B cell (primary cell): Measurements from ENCODE around the gene WWP2. TPM values are rescaled to one million over a fixed set of nuclear protein-coding genes. Genes with fewer than 3 reads are reported as not detected.

ENCODE experiments used
- ATAC-seq: fragments of 200-7000 bp; cut with Tn5 transposase; one replicate; pipeline ENCODE4 v1.10.0; 2021; ENCODE audit warnings: low read depth, mild to moderate bottlenecking, moderate number of reproducible peaks, moderate library complexity
- CTCF ChIA-PET: fragments of 350-600 bp; sonication (Branson Sonifier 250); formaldehyde crosslinking; loops from one replicate; lab custom pipeline; 2021; ENCODE audit warnings: antibody characterized with exemption, inconsistent platforms; lab: Charles Lee
- POLR2A ChIA-PET: fragments of 350-600 bp; sonication (Branson Sonifier 250); formaldehyde crosslinking; loops from one replicate; lab custom pipeline; 2021; ENCODE audit warnings: antibody characterized with exemption; lab: Charles Lee
- DNase-seq: peaks from one replicate; pipeline ENCODE4 v3.0.0; 2013
- H2AFZ ChIP-seq: 2 replicates; pipeline ENCODE4 v1.6.1; 2012; ENCODE audit warnings: mild to moderate bottlenecking, low read depth, low read length; ENCODE audit not compliant: insufficient read depth, poor library complexity, severe bottlenecking
- H3K27ac ChIP-seq, 2 donors: 1 replicate in 1 of 2; 2 replicates in 1 of 2; pipeline ENCODE4 v1.5.1; 2012 to 2013; ENCODE audit warnings: low read length in 2 of 2, mild to moderate bottlenecking in 2 of 2, moderate library complexity in 1 of 2
- H3K27me3 ChIP-seq, 4 experiments: fragments of 200-600 bp in 1 of 4; sonication (generic) in 1 of 4; replicated peaks in 1 of 4; 1 replicate in 2 of 4; 2 replicates in 2 of 4; pipeline versions ENCODE4 v1.6.1 to v1.7.0; 2013 to 2016; ENCODE audit warnings: low read length in 3 of 4, mild to moderate bottlenecking in 2 of 4, mixed read lengths in 1 of 4, moderate library complexity in 1 of 4; ENCODE audit not compliant: insufficient read depth in 4 of 4, control insufficient read depth in 3 of 4; ENCODE audit errors: control extremely low read depth in 1 of 4
- H3K36me3 ChIP-seq, 2 experiments: replicated peaks in 1 of 2; 1 replicate in 1 of 2; 2 replicates in 1 of 2; pipeline versions ENCODE4 v1.6.1 to v1.7.1; 2013; ENCODE audit warnings: low read length in 1 of 2; ENCODE audit not compliant: insufficient read depth in 2 of 2, control insufficient read depth in 1 of 2; ENCODE audit errors: control extremely low read depth in 1 of 2, extremely low read depth in 1 of 2
- H3K4me1 ChIP-seq, 2 donors: fragments of 200-600 bp in 1 of 2; sonication (generic) in 1 of 2; 1 replicate in 1 of 2; 2 replicates in 1 of 2; pipeline versions ENCODE4 v1.5.1 to v1.6.1; 2013 to 2017; ENCODE audit warnings: low read length in 2 of 2; ENCODE audit not compliant: control insufficient read depth in 2 of 2, insufficient read depth in 2 of 2
- H3K4me2 ChIP-seq: replicated peaks from 2 replicates; pipeline ENCODE3; 2012; ENCODE audit warnings: mild to moderate bottlenecking, low read depth, low read length; ENCODE audit not compliant: poor library complexity, severe bottlenecking
- H3K4me3 ChIP-seq, 5 experiments: fragments of 200-600 bp in 1 of 5; sonication (generic) in 1 of 5; 1 replicate in 3 of 5; 2 replicates in 2 of 5; pipeline versions ENCODE4 v1.5.1 to v1.7.0; 2011 to 2016; ENCODE audit warnings: low read length in 4 of 5, mild to moderate bottlenecking in 4 of 5, low read depth in 2 of 5, control low read depth in 1 of 5, moderate library complexity in 1 of 5; ENCODE audit not compliant: insufficient read depth in 1 of 5; ENCODE audit errors: control extremely low read depth in 1 of 5, extremely low read depth in 1 of 5
- H3K79me2 ChIP-seq: fragments of 200-600 bp; sonication (generic); one replicate; pipeline ENCODE4 v1.6.0; 2016; ENCODE audit warnings: low read length; ENCODE audit not compliant: control insufficient read depth, insufficient read depth
- H3K9ac ChIP-seq: fragments of 200-600 bp; sonication (generic); 2 replicates; pipeline ENCODE4 v1.6.1; 2017; ENCODE audit warnings: mild to moderate bottlenecking, low read length, moderate library complexity
- H3K9me3 ChIP-seq, 3 donors: one replicate each; pipeline versions ENCODE4 v1.6.1 to v1.7.1; 2013; ENCODE audit warnings: low read length in 2 of 3; ENCODE audit not compliant: control insufficient read depth in 2 of 3, insufficient read depth in 1 of 3; ENCODE audit errors: control extremely low read depth in 1 of 3
- H4K20me1 ChIP-seq: 2 replicates; pipeline ENCODE4 v1.6.0; 2012; ENCODE audit warnings: mild to moderate bottlenecking, low read length; ENCODE audit not compliant: insufficient read depth, control insufficient read depth, poor library complexity, severe bottlenecking
- H3K27ac Mint-ChIP-seq: one replicate; pipeline ENCODE4 v1.8.0; 2021; ENCODE audit warnings: mixed read lengths
- H3K27me3 Mint-ChIP-seq: one replicate; pipeline ENCODE4 v1.8.0; 2021; ENCODE audit warnings: mixed read lengths
- H3K4me1 Mint-ChIP-seq: one replicate; pipeline ENCODE4 v1.8.0; 2021; ENCODE audit warnings: mixed read lengths
- H3K4me3 Mint-ChIP-seq: one replicate; pipeline ENCODE4 v1.8.0; 2021; ENCODE audit warnings: mixed read lengths
- H3K9me3 Mint-ChIP-seq: one replicate; pipeline ENCODE4 v1.8.0; 2022; ENCODE audit warnings: mixed read lengths; ENCODE audit not compliant: insufficient read depth
- EZH2 ChIP-seq: IDR thresholded peaks from 2 replicates; pipeline ENCODE4 v1.6.1; 2012; ENCODE audit warnings: borderline replicate concordance, low read depth, mild to moderate bottlenecking, moderate library complexity, low read length; ENCODE audit not compliant: insufficient read depth, poor library complexity, severe bottlenecking
- WGBS: methylation state at CpG from one replicate; pipeline ENCODE4 v1.1.5; 2013; ENCODE audit warnings: missing lambda C conversion rate; ENCODE audit not compliant: insufficient coverage; 5-methylcytosine and 5-hydroxymethylcytosine counted together
- intact Hi-C: fragments of 100-400 bp; cut with micrococcal nuclease; formaldehyde crosslinking; loops from one replicate; pipeline ENCODE4 v1.10.0; 2022
- polyA plus RNA-seq: library from polyadenylated mRNA; depleted of rRNA; stranded (reverse); fragments of >200 nt; gene quantifications from 2 replicates; pipeline ENCODE4 v1.2.3, GENCODE V29; 2012
- total RNA-seq, 2 donors: library from RNA; stranded (reverse); fragments of 120-200 nt in 1 of 2; gene quantifications; 1 replicate in 1 of 2; 2 replicates in 1 of 2; pipeline versions ENCODE4 v1.2.3 to v1.2.4, GENCODE V29; 2013 to 2022
- TF ChIP-seq, protein P1 (sequence below): fragments of 200-600 bp; IDR thresholded peaks from one replicate; pipeline ENCODE4 v1.8.0; 2022; ENCODE audit warnings: antibody characterized with exemption, mild to moderate bottlenecking

The WWP2 gene
- total and polyA plus RNA-seq, 2 donors (not counting 1 experiment from before 2014, with no cell fraction given), result 33.4 to 105 TPM

DNA sequence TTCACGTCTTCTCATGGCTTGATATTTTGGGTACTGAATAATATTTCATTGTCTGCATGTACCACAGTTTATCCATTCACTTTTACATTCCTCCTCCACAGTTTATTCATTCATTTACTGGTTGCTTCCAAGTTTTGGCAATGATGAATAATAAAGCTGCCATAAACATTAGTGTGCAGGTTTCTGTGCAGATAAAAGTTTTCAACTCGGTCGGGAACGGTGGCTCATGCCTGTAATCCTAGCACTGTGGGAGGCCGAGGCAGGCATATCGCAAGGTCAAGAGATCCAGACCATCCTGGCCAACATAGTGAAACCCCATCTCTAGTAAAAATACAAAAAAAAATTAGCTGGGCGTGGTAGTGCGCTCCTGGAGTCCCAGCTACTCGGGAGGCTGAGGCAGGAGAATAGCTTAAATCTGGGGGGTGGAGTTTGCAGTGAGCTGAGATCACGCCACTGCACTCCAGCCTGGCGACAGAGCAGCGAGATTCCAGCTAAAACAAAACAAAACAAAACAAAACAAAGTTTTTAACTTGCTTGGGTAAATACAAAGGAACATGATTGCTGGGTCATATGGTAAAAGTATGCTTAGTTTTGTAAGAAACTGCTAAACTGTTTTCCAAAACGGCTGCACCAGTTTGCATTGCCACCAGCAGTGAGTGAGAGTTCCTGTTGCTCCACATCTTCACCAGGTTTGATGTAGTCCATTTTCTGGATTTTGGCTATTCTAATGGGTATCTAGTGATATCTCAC, 89.5 kb downstream of the WWP2 start:
- Histone ChIP-seq H3K4me2 (no peak overlapping the region), H2AFZ (no peak overlapping the region), H3K9me3 (no peaks in the 10 kb centered on the region), H3K9ac (no peak overlapping the region), H3K36me3 (peaks cover 5 to 16% of the 10 kb centered on the region in 2 experiments), H4K20me1 (peaks cover 12% of the 10 kb centered on the region), H3K4me1 (no peaks in the 10 kb centered on the region), H3K27me3 (no peaks in the 10 kb centered on the region), H3K4me3 (no peak overlapping the region), H3K79me2 (peaks cover 13% of the 10 kb centered on the region), H3K27ac (no peak overlapping the region)
- ChIA-PET POLR2A (no interaction called here), CTCF (no interaction called here)
- intact Hi-C loops, result loop anchor here (10.0 kb wide), 1 partner anchor 147 kb away; no protein-coding TSS in a partner anchor
- WGBS, result 90% methylated on average over 5 of the region's 13 CpGs
- no peak overlapping the region for H3K27ac Mint-ChIP-seq
- peaks cover 6% of the 10 kb centered on the region for H3K4me1 Mint-ChIP-seq
- TF ChIP-seq EZH2, result no peak
- TF ChIP-seq, protein P1, sequence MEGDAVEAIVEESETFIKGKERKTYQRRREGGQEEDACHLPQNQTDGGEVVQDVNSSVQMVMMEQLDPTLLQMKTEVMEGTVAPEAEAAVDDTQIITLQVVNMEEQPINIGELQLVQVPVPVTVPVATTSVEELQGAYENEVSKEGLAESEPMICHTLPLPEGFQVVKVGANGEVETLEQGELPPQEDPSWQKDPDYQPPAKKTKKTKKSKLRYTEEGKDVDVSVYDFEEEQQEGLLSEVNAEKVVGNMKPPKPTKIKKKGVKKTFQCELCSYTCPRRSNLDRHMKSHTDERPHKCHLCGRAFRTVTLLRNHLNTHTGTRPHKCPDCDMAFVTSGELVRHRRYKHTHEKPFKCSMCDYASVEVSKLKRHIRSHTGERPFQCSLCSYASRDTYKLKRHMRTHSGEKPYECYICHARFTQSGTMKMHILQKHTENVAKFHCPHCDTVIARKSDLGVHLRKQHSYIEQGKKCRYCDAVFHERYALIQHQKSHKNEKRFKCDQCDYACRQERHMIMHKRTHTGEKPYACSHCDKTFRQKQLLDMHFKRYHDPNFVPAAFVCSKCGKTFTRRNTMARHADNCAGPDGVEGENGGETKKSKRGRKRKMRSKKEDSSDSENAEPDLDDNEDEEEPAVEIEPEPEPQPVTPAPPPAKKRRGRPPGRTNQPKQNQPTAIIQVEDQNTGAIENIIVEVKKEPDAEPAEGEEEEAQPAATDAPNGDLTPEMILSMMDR, result no peak
- ATAC-seq (no peak), DNase-seq (no peak)
- no peaks in the 10 kb centered on the region for H3K27me3 Mint-ChIP-seq
- no peaks in the 10 kb centered on the region for H3K9me3 Mint-ChIP-seq
- no peak overlapping the region for H3K4me3 Mint-ChIP-seq

DNA sequence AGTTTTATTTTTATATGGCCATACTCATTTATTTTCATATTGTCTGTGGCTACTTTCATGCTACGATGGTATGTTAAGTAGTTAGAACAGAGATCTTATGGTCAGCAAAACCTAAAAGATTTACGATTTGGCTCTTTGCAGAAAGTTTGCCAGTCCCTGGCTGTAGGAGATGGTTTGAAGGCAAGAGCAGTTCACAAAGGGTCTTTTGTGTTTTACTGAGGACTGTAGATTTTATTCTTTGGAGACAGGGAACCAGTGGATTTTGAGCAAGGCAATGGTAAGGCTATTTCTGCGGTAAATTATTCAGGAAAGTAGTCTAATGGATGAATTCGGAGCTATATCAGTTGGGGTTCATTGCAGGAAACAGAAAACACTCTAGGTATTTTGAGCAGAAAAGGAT, 90.7 kb downstream of the WWP2 start:
- Histone ChIP-seq H3K36me3 (peaks cover 5 to 14% of the 10 kb centered on the region in 2 experiments), H3K79me2 (peaks cover 13% of the 10 kb centered on the region), H2AFZ (no peak overlapping the region), H4K20me1 (peaks cover 12% of the 10 kb centered on the region), H3K27me3 (no peaks in the 10 kb centered on the region), H3K9ac (no peak overlapping the region), H3K4me3 (no peak overlapping the region), H3K9me3 (no peaks in the 10 kb centered on the region), H3K27ac (no peak overlapping the region), H3K4me1 (no peaks in the 10 kb centered on the region), H3K4me2 (no peak overlapping the region)
- CTCF ChIA-PET, result no interaction called here
- Mint-ChIP-seq H3K4me1 (peaks cover 6% of the 10 kb centered on the region), H3K27me3 (no peaks in the 10 kb centered on the region), H3K9me3 (no peaks in the 10 kb centered on the region), H3K4me3 (no peak overlapping the region), H3K27ac (no peak overlapping the region)
- intact Hi-C loops, result loop anchor here (10.0 kb wide), 1 partner anchor 148 kb away; no protein-coding TSS in a partner anchor
- no peak for DNase-seq
- POLR2A ChIA-PET, result no interaction called here
- TF ChIP-seq, protein P1, result no peak
- TF ChIP-seq EZH2, result no peak
- ATAC-seq, result no peak
- WGBS, result 82% methylated on average over 3 of the region's 4 CpGs
